Neuronal stem cell (in vitro differentiated cells): ENCODE data around the gene PCSK2.

ENCODE experiments used
- DNase-seq: peaks from one replicate; pipeline ENCODE4 v3.0.0-alpha.2; 2013; ENCODE audit warnings: low spot score
- H2AFZ ChIP-seq: one replicate; pipeline ENCODE4 v1.6.1; 2013; ENCODE audit warnings: mild to moderate bottlenecking, low read length, inconsistent platforms
- H2AK5ac ChIP-seq: 2 replicates; pipeline ENCODE4 v1.6.1; 2013; ENCODE audit warnings: low read depth, mild to moderate bottlenecking, inconsistent platforms, low read length, moderate library complexity, mixed read lengths
- H2BK120ac ChIP-seq: 2 replicates; pipeline ENCODE4 v1.6.1; 2013; ENCODE audit warnings: low read depth, mild to moderate bottlenecking, inconsistent platforms, low read length, moderate library complexity, mixed read lengths
- H2BK12ac ChIP-seq: one replicate; pipeline ENCODE4 v1.6.1; 2013; ENCODE audit warnings: low read length, inconsistent platforms
- H2BK15ac ChIP-seq: 2 replicates; pipeline ENCODE4 v1.6.1; 2013; ENCODE audit warnings: mild to moderate bottlenecking, low read length, inconsistent platforms, mixed read lengths
- H2BK5ac ChIP-seq: one replicate; pipeline ENCODE4 v1.6.1; 2013; ENCODE audit warnings: inconsistent platforms, mild to moderate bottlenecking, low read length, moderate library complexity
- H3K14ac ChIP-seq: one replicate; pipeline ENCODE4 v1.6.1; 2013; ENCODE audit warnings: low read length, inconsistent platforms
- H3K18ac ChIP-seq: 2 replicates; pipeline ENCODE4 v1.6.1; 2013; ENCODE audit warnings: low read length, inconsistent platforms
- H3K23ac ChIP-seq: 2 replicates; pipeline ENCODE4 v1.6.1; 2013; ENCODE audit warnings: low read depth, mild to moderate bottlenecking, mixed read lengths, low read length, inconsistent platforms; ENCODE audit not compliant: poor library complexity
- H3K27ac ChIP-seq: replicated peaks from 3 replicates; pipeline ENCODE4 v1.5.1; 2013; ENCODE audit warnings: low read length, inconsistent platforms
- H3K27me3 ChIP-seq, 3 experiments: 2 replicates each; pipeline ENCODE4 v1.6.1; 2013; ENCODE audit warnings: low read length in 3 of 3, mild to moderate bottlenecking in 2 of 3, inconsistent platforms in 1 of 3, low read depth in 1 of 3, mixed read lengths in 1 of 3, moderate library complexity in 1 of 3; ENCODE audit not compliant: control insufficient read depth in 3 of 3, insufficient read depth in 3 of 3
- H3K36me3 ChIP-seq, 2 donors: replicated peaks in 1 of 2; 2 replicates each; pipeline ENCODE4 v1.6.1; 2013; ENCODE audit warnings: low read length in 2 of 2; ENCODE audit not compliant: control insufficient read depth in 2 of 2, insufficient read depth in 2 of 2
- H3K4ac ChIP-seq: 2 replicates; pipeline ENCODE4 v1.6.1; 2013; ENCODE audit warnings: inconsistent platforms, mild to moderate bottlenecking, low read length, moderate library complexity
- H3K4me1 ChIP-seq, 2 donors: 1 replicate in 1 of 2; 2 replicates in 1 of 2; pipeline ENCODE4 v1.6.1; 2013; ENCODE audit warnings: low read length in 2 of 2, low read depth in 1 of 2; ENCODE audit not compliant: control insufficient read depth in 2 of 2, insufficient read depth in 1 of 2
- H3K4me2 ChIP-seq: one replicate; pipeline ENCODE4 v1.6.1; 2013; ENCODE audit warnings: mild to moderate bottlenecking, low read length, inconsistent platforms; ENCODE audit not compliant: insufficient read depth, poor library complexity, severe bottlenecking
- H3K4me3 ChIP-seq, 2 donors: 2 replicates each; pipeline ENCODE4 v1.5.1; 2013; ENCODE audit warnings: low read length in 2 of 2, mild to moderate bottlenecking in 2 of 2, inconsistent platforms in 1 of 2, moderate library complexity in 1 of 2
- H3K79me1 ChIP-seq: one replicate; pipeline ENCODE4 v1.6.1; 2013; ENCODE audit warnings: low read depth, mild to moderate bottlenecking, inconsistent platforms, low read length, moderate library complexity
- H3K9ac ChIP-seq: one replicate; pipeline ENCODE4 v1.6.1; 2013; ENCODE audit warnings: mild to moderate bottlenecking, low read depth, low read length, inconsistent platforms; ENCODE audit not compliant: poor library complexity
- H3K9me3 ChIP-seq, 2 donors: replicated peaks in 1 of 2; 2 replicates each; pipeline versions ENCODE3 to v1.6.1; 2013; ENCODE audit warnings: low read length in 2 of 2, mild to moderate bottlenecking in 2 of 2, inconsistent platforms in 1 of 2, low read depth in 1 of 2, mixed read lengths in 1 of 2, moderate library complexity in 1 of 2; ENCODE audit not compliant: control insufficient read depth in 2 of 2, insufficient read depth in 1 of 2
- H4K8ac ChIP-seq: one replicate; pipeline ENCODE4 v1.6.1; 2013; ENCODE audit warnings: low read depth, mild to moderate bottlenecking, inconsistent platforms, low read length, moderate library complexity
- H4K91ac ChIP-seq: one replicate; pipeline ENCODE4 v1.6.1; 2013; ENCODE audit warnings: low read length, low read depth, mild to moderate bottlenecking, inconsistent platforms; ENCODE audit not compliant: poor library complexity
- WGBS, 2 donors: extraction: QIAGEN DNeasy Blood & Tissue Kit; methylation state at CpG; one replicate each; pipeline ENCODE4 v1.1.7; 2013; ENCODE audit warnings: missing lambda C conversion rate in 2 of 2, mixed read lengths in 1 of 2; ENCODE audit not compliant: insufficient read length in 2 of 2, insufficient replicate concordance in 1 of 2; ENCODE audit errors: extremely low coverage in 2 of 2; 5-methylcytosine and 5-hydroxymethylcytosine counted together

Gene PCSK2

GRCh38 chr20:17365831-17366230 lies 139.0 kb downstream of the PCSK2 start:
- Histone ChIP-seq H3K4me2 (no peak overlapping the region), H2BK120ac (no peak overlapping the region), H3K9ac (no peak overlapping the region), H2AFZ (no peak overlapping the region), H3K23ac (no peak overlapping the region), H3K4me3 (no peak overlapping the region), H3K14ac (no peak overlapping the region), H3K79me1 (no peaks in the 10 kb centered on the region), H4K8ac (no peak overlapping the region), H3K9me3 (no peaks in the 10 kb centered on the region), H4K91ac (no peak overlapping the region), H3K36me3 (no peaks in the 10 kb centered on the region), H3K4ac (no peak overlapping the region), H2BK15ac (no peak overlapping the region), H3K27me3 (no peaks in the 10 kb centered on the region), H2BK5ac (no peak overlapping the region), H2BK12ac (no peak overlapping the region), H3K4me1 (no peaks in the 10 kb centered on the region), H3K27ac (no peak overlapping the region), H2AK5ac (no peak overlapping the region), H3K18ac (no peak overlapping the region)
- no CpG with 5 or more reads among the region's 4 CpGs for WGBS, 2 donors
- DNase-seq: no peak

- no peak overlapping the region for H2BK15ac ChIP-seq
- no peak overlapping the region for H3K18ac ChIP-seq
- H4K8ac ChIP-seq: no peak overlapping the region
- no peaks in the 10 kb centered on the region for H3K9me3 ChIP-seq
- H2BK12ac ChIP-seq: no peak overlapping the region
- H3K36me3 ChIP-seq: no peaks in the 10 kb centered on the region
- no peak overlapping the region for H3K27ac ChIP-seq
- H3K9ac ChIP-seq: no peak overlapping the region
- H3K4me2 ChIP-seq: no peak overlapping the region
- no peak overlapping the region for H4K91ac ChIP-seq
- no peaks in the 10 kb centered on the region for H3K79me1 ChIP-seq
- H3K27me3 ChIP-seq: no peaks in the 10 kb centered on the region
- H2AFZ ChIP-seq: no peak overlapping the region
- no peak overlapping the region for H3K14ac ChIP-seq
- H3K4me3 ChIP-seq: peak overlapping the region in 1 of 2 donors; percentile 37
- H2AK5ac ChIP-seq: no peak overlapping the region
- no peak overlapping the region for H3K4ac ChIP-seq
- H3K23ac ChIP-seq: no peak overlapping the region
- no peak overlapping the region for H2BK120ac ChIP-seq
- no CpG with 5 or more reads among the region's 2 CpGs for WGBS, 2 donors
- DNase-seq: no peak
- no peaks in the 10 kb centered on the region for H3K4me1 ChIP-seq
- H2BK5ac ChIP-seq: no peak overlapping the region
Measured at GRCh38 chr20:17369506-17369905, 142.7 kb downstream of the PCSK2 start.

DNA sequence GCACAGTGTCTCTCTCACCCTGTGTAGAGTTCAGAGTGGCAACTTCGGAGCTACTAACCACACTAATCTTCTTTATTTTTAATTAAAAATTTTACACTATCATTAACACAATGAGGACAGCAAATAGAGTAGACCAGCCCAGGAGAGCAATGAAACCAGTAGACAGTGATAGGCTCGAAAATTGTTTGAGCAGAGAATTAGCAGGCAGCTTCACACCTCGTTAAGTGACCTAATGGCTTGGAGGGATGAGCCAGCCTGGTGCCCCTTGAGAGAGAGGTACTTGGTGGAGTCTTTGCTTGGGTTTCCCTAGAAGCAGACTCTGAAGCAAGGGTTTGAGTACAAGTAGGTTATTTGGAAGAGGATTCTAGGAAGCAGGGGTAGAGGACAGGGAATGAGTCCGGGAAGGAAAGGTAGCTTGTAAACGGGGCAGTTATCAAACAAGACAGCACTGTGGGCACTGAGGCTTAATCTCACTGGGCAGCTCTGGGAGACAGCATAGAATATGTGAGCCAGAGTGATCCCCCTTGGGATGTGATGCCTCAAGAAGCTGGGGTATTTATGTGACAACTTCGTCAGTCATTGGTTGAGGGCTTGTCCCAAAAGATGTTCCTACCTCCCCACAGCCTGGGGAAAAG lies 146.1 kb downstream of the PCSK2 start:
- no peaks in the 10 kb centered on the region for H3K4me1 ChIP-seq
- no peaks in the 10 kb centered on the region for H3K9me3 ChIP-seq
- no peak overlapping the region for H3K23ac ChIP-seq
- H3K18ac ChIP-seq: no peak overlapping the region
- no peak for DNase-seq
- no peak overlapping the region for H3K9ac ChIP-seq
- no peak overlapping the region for H2AFZ ChIP-seq
- no peak overlapping the region for H3K14ac ChIP-seq
- H2BK15ac ChIP-seq: no peak overlapping the region
- no peak overlapping the region for H2BK12ac ChIP-seq
- H3K27me3 ChIP-seq: no peaks in the 10 kb centered on the region
- H3K27ac ChIP-seq: no peak overlapping the region
- H4K91ac ChIP-seq: no peak overlapping the region
- no peak overlapping the region for H2BK120ac ChIP-seq
- H3K4ac ChIP-seq: no peak overlapping the region
- no peak overlapping the region for H3K4me3 ChIP-seq
- no CpG with 5 or more reads among the region's 6 CpGs for WGBS, 2 donors
- H2BK5ac ChIP-seq: no peak overlapping the region
- H4K8ac ChIP-seq: no peak overlapping the region
- no peaks in the 10 kb centered on the region for H3K79me1 ChIP-seq
- H3K36me3 ChIP-seq: no peaks in the 10 kb centered on the region
- H3K4me2 ChIP-seq: no peak overlapping the region
- no peak overlapping the region for H2AK5ac ChIP-seq

DNA sequence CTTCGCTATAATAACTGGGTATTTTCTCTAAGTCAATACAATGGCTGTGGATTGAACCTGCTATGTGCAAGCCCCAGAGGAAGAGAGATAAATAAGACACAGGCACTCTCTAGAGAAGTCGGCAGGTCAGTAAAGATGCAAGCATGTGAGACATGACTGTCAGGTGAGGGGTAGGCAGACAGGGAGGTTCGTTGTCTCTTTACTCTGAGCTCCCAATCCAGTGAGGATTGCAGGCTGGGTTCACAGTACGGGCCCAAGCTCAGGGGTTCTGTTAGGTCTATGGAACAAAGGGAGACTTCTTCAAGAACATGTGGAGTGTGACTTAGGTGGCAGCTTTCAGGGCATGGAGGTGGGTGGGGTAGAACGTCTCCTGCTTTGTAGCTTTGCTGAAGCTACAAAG lies 147.2 kb downstream of the PCSK2 start:
- Histone ChIP-seq H2AK5ac (no peak overlapping the region), H2BK5ac (no peak overlapping the region), H4K91ac (no peak overlapping the region), H3K79me1 (no peaks in the 10 kb centered on the region), H4K8ac (no peak overlapping the region), H2BK15ac (no peak overlapping the region), H3K9ac (no peak overlapping the region), H2AFZ (no peak overlapping the region), H3K4me1 (no peaks in the 10 kb centered on the region), H3K4ac (no peak overlapping the region), H3K14ac (no peak overlapping the region), H3K27ac (no peak overlapping the region), H2BK12ac (no peak overlapping the region), H3K27me3 (no peaks in the 10 kb centered on the region), H3K18ac (no peak overlapping the region), H3K4me2 (no peak overlapping the region), H3K9me3 (no peaks in the 10 kb centered on the region), H3K4me3 (no peak overlapping the region), H3K23ac (no peak overlapping the region), H2BK120ac (no peak overlapping the region), H3K36me3 (no peaks in the 10 kb centered on the region)
- DNase-seq: no peak
- no CpG with 5 or more reads among the region's 5 CpGs for WGBS, 2 donors
